BJ (cell line): ENCODE data around the gene CHCHD3. TPM values are rescaled to one million over a fixed set of nuclear protein-coding genes. Genes with fewer than 3 reads are reported as not detected.
A peak's percentile ranks its signal among the peaks of the same experiment; 100 is the strongest.

Source experiments
- CTCF ChIA-PET: fragments of 350-600 bp; formaldehyde crosslinking; extraction: SDS; loops from one replicate; lab custom pipeline; 2021; ENCODE audit warnings: antibody characterized with exemption, inconsistent platforms; lab: Yijun Ruan, JAX
- POLR2A ChIA-PET: fragments of 300-600 bp; sonication (Branson Sonifier 250); formaldehyde crosslinking; extraction: SDS; loops from one replicate; lab custom pipeline; 2021; ENCODE audit warnings: antibody characterized with exemption; lab: Charles Lee
- DNase-seq: peaks from one replicate; pipeline ENCODE4 v3.0.0-alpha.2; 2011; ENCODE audit warnings: low read depth
- H3K27me3 ChIP-seq: 2 replicates; pipeline ENCODE4 v1.6.0; 2011; ENCODE audit warnings: low read length; ENCODE audit not compliant: control insufficient read depth, insufficient read depth
- H3K36me3 ChIP-seq: 2 replicates; pipeline ENCODE4 v1.5.1; 2011; ENCODE audit warnings: low read length; ENCODE audit not compliant: control insufficient read depth, insufficient read depth
- H3K4me3 ChIP-seq: 2 replicates; pipeline ENCODE4 v1.5.1; 2011; ENCODE audit warnings: low read depth, mild to moderate bottlenecking, control low read depth, low read length
- CTCF ChIP-seq: IDR thresholded peaks from 2 replicates; pipeline ENCODE4 v1.5.1; 2011; ENCODE audit warnings: low read depth, mild to moderate bottlenecking, control low read depth, inconsistent platforms, low read length, moderate library complexity; ENCODE audit not compliant: insufficient read depth
- polyA plus RNA-seq: library from polyadenylated mRNA; depleted of rRNA; stranded (reverse); fragments of >200 nt; gene quantifications from 2 replicates; pipeline ENCODE4 v1.2.3, GENCODE V29; 2011

Gene CHCHD3
- polyA plus RNA-seq, 1 experiment = 47.2 TPM

- Histone ChIP-seq H3K36me3 (no peaks in the 10 kb centered on the region), H3K27me3 (peaks cover 3% of the 10 kb centered on the region), H3K4me3 (no peak overlapping the region)
- CTCF ChIA-PET = interaction anchor here (0.9 to 1.6 kb wide), 2 partner anchors 8 to 15 kb away, joined by 3 to 4 read pairs; no protein-coding TSS in a partner anchor
- no peak for TF ChIP-seq CTCF
- DNase-seq = no peak
- POLR2A ChIA-PET = no interaction called here
These were observed 331.2 kb downstream of the CHCHD3 start for GRCh38 chr7:132750530-132751217.

- TF ChIP-seq CTCF = no peak
- ChIA-PET POLR2A (no interaction called here), CTCF (interaction anchor here (0.9 to 1.6 kb wide), 2 partner anchors 8 to 16 kb away, joined by 3 to 4 read pairs; no protein-coding TSS in a partner anchor)
- DNase-seq = no peak
- Histone ChIP-seq H3K27me3 (peaks cover 5% of the 10 kb centered on the region), H3K36me3 (no peaks in the 10 kb centered on the region), H3K4me3 (no peak overlapping the region)
These were observed 331.8 kb downstream of the CHCHD3 start for GRCh38 chr7:132750096-132750495.

GRCh38 chr7:132745510-132745909 lies 336.4 kb downstream of the CHCHD3 start:
- Histone ChIP-seq H3K4me3 (no peak overlapping the region), H3K27me3 (peaks cover 2% of the 10 kb centered on the region; the same call in 1 of the 2 replicates), H3K36me3 (no peaks in the 10 kb centered on the region)
- no peak for TF ChIP-seq CTCF
- ChIA-PET POLR2A (no interaction called here), CTCF (interaction anchor here (1.6 kb wide), 1 partner anchor 10 kb away, joined by 4 read pairs; no protein-coding TSS in a partner anchor)
- no peak for DNase-seq

GRCh38 chr7:132743974-132744373 lies 337.9 kb downstream of the CHCHD3 start:
- no peak for TF ChIP-seq CTCF
- Histone ChIP-seq H3K36me3 (no peaks in the 10 kb centered on the region), H3K4me3 (no peak overlapping the region), H3K27me3 (peaks cover 2% of the 10 kb centered on the region; the same call in 1 of the 2 replicates)
- CTCF ChIA-PET = interaction anchor here (0.5 to 1.4 kb wide), 2 partner anchors 42 to 260 kb away, joined by 3 to 5 read pairs; no protein-coding TSS in a partner anchor
- no peak for DNase-seq
- POLR2A ChIA-PET = no interaction called here

GRCh38 chr7:132742189-132742612 lies 339.7 kb downstream of the CHCHD3 start:
- ChIA-PET POLR2A (no interaction called here), CTCF (interaction anchor here (0.8 to 1.0 kb wide), 3 partner anchors 9 to 319 kb away, joined by 3 to 4 read pairs (median 3); no protein-coding TSS in a partner anchor)
- peak; percentile 27 for DNase-seq
- no peak for TF ChIP-seq CTCF
- Histone ChIP-seq H3K27me3 (peaks cover 2% of the 10 kb centered on the region; the same call in 1 of the 2 replicates), H3K4me3 (no peak overlapping the region), H3K36me3 (no peaks in the 10 kb centered on the region)
